Fibroblast of lung (primary cell): ENCODE data around the gene GID8. TPM values are rescaled to one million over a fixed set of nuclear protein-coding genes. Genes with fewer than 3 reads are reported as not detected.

ENCODE experiments used
- DNase-seq, 2 donors: peaks; one replicate each; pipeline versions ENCODE4 v3.0.0 to v3.0.0-alpha.2; 2010; ENCODE audit warnings: low read depth in 2 of 2
- H2AFZ ChIP-seq: 2 replicates; pipeline ENCODE4 v1.5.1; 2012; ENCODE audit warnings: low read length, control low read depth, inconsistent platforms
- H3K27ac ChIP-seq: 2 replicates; pipeline ENCODE4 v1.5.1; 2011; ENCODE audit warnings: low read length, control low read depth; ENCODE audit not compliant: insufficient read depth
- H3K27me3 ChIP-seq: 2 replicates; pipeline ENCODE4 v1.5.1; 2011; ENCODE audit warnings: mild to moderate bottlenecking, low read length; ENCODE audit not compliant: control insufficient read depth, insufficient read depth
- H3K36me3 ChIP-seq: 2 replicates; pipeline ENCODE4 v1.5.1; 2011; ENCODE audit warnings: low read length; ENCODE audit not compliant: control insufficient read depth, insufficient read depth
- H3K4me1 ChIP-seq: 2 replicates; pipeline ENCODE4 v1.5.1; 2011; ENCODE audit warnings: low read length; ENCODE audit not compliant: control insufficient read depth, insufficient read depth; ENCODE audit errors: extremely low read depth
- H3K4me2 ChIP-seq: 2 replicates; pipeline ENCODE4 v1.5.1; 2011; ENCODE audit warnings: low read length, control low read depth; ENCODE audit not compliant: insufficient read depth; ENCODE audit errors: extremely low read depth
- H3K4me3 ChIP-seq, 4 experiments: fragments of 200-600 bp in 1 of 4; sonication (generic) in 1 of 4; replicated peaks in 1 of 4; 2 replicates each; pipeline ENCODE4 v1.5.1; 2011 to 2016; ENCODE audit warnings: low read length in 4 of 4, low read depth in 3 of 4, mild to moderate bottlenecking in 3 of 4, control low read depth in 2 of 4, inconsistent platforms in 1 of 4, mixed read lengths in 1 of 4; ENCODE audit not compliant: insufficient read depth in 1 of 4; ENCODE audit errors: control extremely low read depth in 1 of 4
- H3K79me2 ChIP-seq: 2 replicates; pipeline ENCODE4 v1.5.1; 2012; ENCODE audit warnings: mild to moderate bottlenecking, low read length, inconsistent platforms; ENCODE audit not compliant: control insufficient read depth, insufficient read depth
- H3K9ac ChIP-seq: 2 replicates; pipeline ENCODE4 v1.5.1; 2011; ENCODE audit warnings: mild to moderate bottlenecking, low read length, control low read depth; ENCODE audit not compliant: insufficient read depth
- H3K9me3 ChIP-seq: 2 replicates; pipeline ENCODE4 v1.5.1; 2012; ENCODE audit warnings: low read depth, low read length; ENCODE audit not compliant: control insufficient read depth, insufficient read depth
- H4K20me1 ChIP-seq: 2 replicates; pipeline ENCODE4 v1.5.1; 2011; ENCODE audit warnings: low read length; ENCODE audit not compliant: control insufficient read depth, insufficient read depth; ENCODE audit errors: extremely low read depth
- CTCF ChIP-seq, 2 donors: IDR thresholded peaks in 1 of 2; conservative IDR thresholded peaks in 1 of 2; 1 replicate in 1 of 2; 2 replicates in 1 of 2; pipeline ENCODE4 v1.5.1; 2011 to 2012; ENCODE audit warnings: low read length in 2 of 2, control low read depth in 1 of 2, inconsistent platforms in 1 of 2, low read depth in 1 of 2, mild to moderate bottlenecking in 1 of 2
- EZH2 ChIP-seq: IDR thresholded peaks from 2 replicates; pipeline ENCODE4 v1.5.1; 2012; ENCODE audit warnings: low read length, control low read depth, mild to moderate bottlenecking; ENCODE audit errors: missing control alignments
- polyA plus RNA-seq, 2 donors: library from polyadenylated mRNA; depleted of rRNA in 1 of 2; stranded (reverse) in 1 of 2; unstranded in 1 of 2; fragments of >200 nt; gene quantifications; 2 replicates each; pipeline ENCODE4 v1.2.1, GENCODE V29; 2011 to 2012; ENCODE audit warnings: missing spikeins in 1 of 2
- total RNA-seq: library from RNA; depleted of rRNA; stranded (reverse); fragments of >200 nt; gene quantifications from 2 replicates; pipeline ENCODE4 v1.2.1, GENCODE V29; 2014

Gene GID8
- total and polyA plus RNA-seq, 2 donors (not counting 1 experiment from before 2014, with no cell fraction given): 23.0 to 33.9 TPM

DNA sequence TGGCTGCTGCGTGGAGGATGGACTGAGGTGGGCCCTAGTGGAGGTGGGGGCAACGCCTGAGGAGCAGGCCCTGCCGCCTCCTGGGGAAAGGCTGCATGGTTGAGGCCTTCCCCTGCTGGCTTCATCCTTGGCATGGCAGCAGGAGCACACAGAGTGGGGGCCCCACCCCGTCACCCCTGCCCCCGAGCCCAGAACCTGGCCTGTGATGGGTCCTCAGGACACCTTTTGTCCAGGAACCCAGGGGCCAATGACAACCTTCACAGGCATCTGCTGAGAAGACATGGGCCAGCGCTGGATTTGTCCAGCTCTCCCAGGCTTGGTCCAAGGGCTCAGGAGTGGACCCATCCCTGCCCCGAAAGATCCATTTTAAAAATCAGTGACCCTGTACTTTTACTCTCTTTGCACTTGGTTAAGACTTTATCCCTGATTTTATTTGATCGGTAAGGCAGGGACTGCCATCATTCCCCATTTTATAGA lies 14.0 kb downstream of the GID8 start:
- Histone ChIP-seq H3K9ac (no peak overlapping the region), H3K9me3 (no peaks in the 10 kb centered on the region), H3K4me2 (no peak overlapping the region), H3K27ac (peak overlapping the region; percentile 64), H3K27me3 (no peaks in the 10 kb centered on the region), H3K79me2 (no peaks in the 10 kb centered on the region), H3K4me1 (peaks cover 7% of the 10 kb centered on the region), H2AFZ (peak overlapping the region; percentile 50), H3K36me3 (peaks cover 5% of the 10 kb centered on the region), H3K4me3 (peak overlapping the region in 2 of 4 experiments; percentile 21 to 42), H4K20me1 (no peaks in the 10 kb centered on the region)
- no peak for DNase-seq
- TF ChIP-seq CTCF (conservative IDR thresholded peaks at IDR 0.05 in 1 of 2, IDR thresholded peaks at IDR 0.05 in 1 of 2; ENCODE audit: low read depth in 1 of 2, low read length in 2 of 2): no peak
- TF ChIP-seq EZH2: no peak

- peak; percentile 25 to 39 for DNase-seq
- H3K79me2 ChIP-seq: no peaks in the 10 kb centered on the region
- H3K9ac ChIP-seq: peak within 1 kb of the TSS; percentile 63
- peak within 1 kb of the TSS; percentile 66 for H3K4me2 ChIP-seq
- H3K27ac ChIP-seq: peak within 1 kb of the TSS; percentile 83
- H3K4me1 ChIP-seq: peaks cover 7% of the 10 kb centered on the region
- H3K27me3 ChIP-seq: no peaks in the 10 kb centered on the region
- no peaks in the 10 kb centered on the region for H4K20me1 ChIP-seq
- no peaks in the 10 kb centered on the region for H3K9me3 ChIP-seq
- H3K4me3 ChIP-seq: peak within 1 kb of the TSS; percentile 10 to 46 (median 36)
- H3K36me3 ChIP-seq: peaks cover 5% of the 10 kb centered on the region
- peak within 1 kb of the TSS; percentile 76 for H2AFZ ChIP-seq
- TF ChIP-seq EZH2 (no peak), CTCF (conservative IDR thresholded peaks at IDR 0.05 in 1 of 2, IDR thresholded peaks at IDR 0.05 in 1 of 2; ENCODE audit: low read depth in 1 of 2, low read length in 2 of 2) (no peak)
Measured at GRCh38 chr20:62952373-62952967, 14.5 kb downstream of the GID8 start, which contains the start of gene SLC17A9. Gene SLC17A9, plus strand, starts transcription at chr20:62952709. Its CDS starts 122 bp downstream, at chr20:62952831.

GRCh38 chr20:62952968-62953838 lies 15.3 kb downstream of the GID8 start:
- DNase-seq: no peak
- H3K36me3 ChIP-seq: peaks cover 5% of the 10 kb centered on the region
- peaks cover 7% of the 10 kb centered on the region for H3K4me1 ChIP-seq
- no peaks in the 10 kb centered on the region for H4K20me1 ChIP-seq
- peak overlapping the region; percentile 76 for H2AFZ ChIP-seq
- H3K27me3 ChIP-seq: no peaks in the 10 kb centered on the region
- peak overlapping the region; percentile 63 for H3K9ac ChIP-seq
- H3K27ac ChIP-seq: peak overlapping the region; percentile 83
- H3K79me2 ChIP-seq: no peaks in the 10 kb centered on the region
- H3K4me2 ChIP-seq: peak overlapping the region; percentile 66
- H3K9me3 ChIP-seq: no peaks in the 10 kb centered on the region
- TF ChIP-seq EZH2: no peak
- no peak for TF ChIP-seq CTCF (conservative IDR thresholded peaks at IDR 0.05 in 1 of 2, IDR thresholded peaks at IDR 0.05 in 1 of 2; ENCODE audit: low read depth in 1 of 2, low read length in 2 of 2)
- H3K4me3 ChIP-seq: peak overlapping the region; percentile 10 to 46 (median 36)
